HCT116 (cell line): ENCODE results near the gene ZFR2. TPM values are rescaled to one million over a fixed set of nuclear protein-coding genes. Genes with fewer than 3 reads are reported as not detected.

Source experiments
- ATAC-seq: fragments of 200-7000 bp; cut with Tn5 transposase; 2 replicates; pipeline ENCODE4 v1.9.1; 2020; ENCODE audit warnings: mild to moderate bottlenecking, moderate library complexity
- BruUV-seq: library from RNA; stranded (reverse); fragments of 400-500 nt; replicated peaks from 2 replicates; lab custom pipeline; 2021; lab: Mats Ljungman, UMichigan
- CTCF ChIA-PET: fragments of 300-600 bp; sonication (Branson Sonifier 250); formaldehyde crosslinking; loops from one replicate; lab custom pipeline; 2021; ENCODE audit warnings: antibody characterized with exemption; lab: Charles Lee
- POLR2A ChIA-PET: fragments of 300-600, 350-600 bp; sonication (Branson Sonifier 250); formaldehyde crosslinking; loops from one replicate; lab custom pipeline; 2021; ENCODE audit warnings: antibody characterized with exemption; lab: Charles Lee
- RAD21 ChIA-PET, 2 experiments: fragments of 300-600 bp; sonication (Branson Sonifier 250); formaldehyde crosslinking; loops; one replicate each; lab custom pipeline; 2023; ENCODE audit warnings: low total read pairs in 2 of 2; ENCODE audit not compliant: uncharacterized antibody in 2 of 2, unreplicated experiment in 2 of 2, low non-redundant PET in 1 of 2; lab: Charles Lee
- DNase-seq: peaks from one replicate; pipeline ENCODE4 v3.0.0-alpha.2; 2010; ENCODE audit warnings: low read depth, low spot score
- H2AFZ ChIP-seq: fragments of 200-600 bp; shearing (Covaris generic), sonication (generic); 2 replicates; pipeline ENCODE4 v1.6.1; 2017; ENCODE audit warnings: low read depth, mixed run types, mixed read lengths, antibody characterized with exemption, low read length; ENCODE audit not compliant: poor library complexity, severe bottlenecking
- H3K27ac ChIP-seq: 2 replicates; pipeline ENCODE4 v1.5.1; 2012; ENCODE audit warnings: low read depth, low read length
- H3K27me3 ChIP-seq: fragments of 200-600 bp; sonication (generic); 2 replicates; pipeline ENCODE4 v1.6.1; 2016; ENCODE audit warnings: mixed run types, low read length, mixed read lengths; ENCODE audit not compliant: insufficient read depth
- H3K36me3 ChIP-seq, 2 experiments: fragments of 200-500 bp in 1 of 2; fragments of 200-600 bp in 1 of 2; sonication (Bioruptor generic) in 1 of 2; sonication (generic) in 1 of 2; 2 replicates each; pipeline versions ENCODE4 v1.5.1 to v1.6.1; 2014 to 2016; ENCODE audit warnings: low read length in 2 of 2, inconsistent platforms in 1 of 2, mixed read lengths in 1 of 2, mixed run types in 1 of 2; ENCODE audit not compliant: insufficient read depth in 2 of 2, control insufficient read depth in 1 of 2
- H3K4me1 ChIP-seq, 2 experiments: fragments of 200-600 bp in 1 of 2; sonication (generic) in 1 of 2; 2 replicates each; pipeline versions ENCODE4 v1.5.1 to v1.6.1; 2012 to 2017; ENCODE audit warnings: low read length in 2 of 2, inconsistent platforms in 1 of 2, mild to moderate bottlenecking in 1 of 2, mixed read lengths in 1 of 2, mixed run types in 1 of 2, moderate library complexity in 1 of 2; ENCODE audit not compliant: insufficient read depth in 2 of 2, control insufficient read depth in 1 of 2
- H3K4me2 ChIP-seq: fragments of 200-600 bp; sonication (generic); 2 replicates; pipeline ENCODE4 v1.6.1; 2017; ENCODE audit warnings: mixed run types, low read length, mixed read lengths
- H3K4me3 ChIP-seq, 2 experiments: fragments of 200-600 bp in 1 of 2; sonication (generic) in 1 of 2; replicated peaks in 1 of 2; 2 replicates each; pipeline ENCODE4 v1.5.1; 2011 to 2016; ENCODE audit warnings: low read length in 2 of 2, control low read depth in 1 of 2, low read depth in 1 of 2, mild to moderate bottlenecking in 1 of 2, mixed read lengths in 1 of 2, mixed run types in 1 of 2
- H3K79me2 ChIP-seq: fragments of 200-600 bp; sonication (generic); 2 replicates; pipeline ENCODE4 v1.6.1; 2017; ENCODE audit warnings: mild to moderate bottlenecking, mixed run types, low read length, moderate library complexity, mixed read lengths; ENCODE audit not compliant: insufficient read depth
- H3K9ac ChIP-seq: fragments of 200-600 bp; sonication (generic); 2 replicates; pipeline ENCODE4 v1.6.1; 2016; ENCODE audit warnings: low read length, mixed read lengths
- H3K9me2 ChIP-seq: fragments of 200-600 bp; sonication (generic), shearing (Covaris generic); 2 replicates; pipeline ENCODE4 v1.6.1; 2017; ENCODE audit warnings: mixed run types, mild to moderate bottlenecking, moderate library complexity; ENCODE audit not compliant: insufficient read depth
- H3K9me3 ChIP-seq, 2 experiments: fragments of 200-500 bp in 1 of 2; fragments of 200-600 bp in 1 of 2; sonication (Bioruptor generic) in 1 of 2; sonication (generic) in 1 of 2; 2 replicates each; pipeline ENCODE4 v1.6.1; 2014 to 2017; ENCODE audit warnings: low read length in 2 of 2, mixed read lengths in 2 of 2, inconsistent platforms in 1 of 2, low read depth in 1 of 2, mild to moderate bottlenecking in 1 of 2, mixed run types in 1 of 2, moderate library complexity in 1 of 2; ENCODE audit not compliant: control insufficient read depth in 1 of 2, insufficient read depth in 1 of 2
- H4K20me1 ChIP-seq: fragments of 200-600 bp; sonication (generic), shearing (Covaris generic); 2 replicates; pipeline ENCODE4 v1.6.1; 2017; ENCODE audit warnings: mixed run types, mild to moderate bottlenecking, moderate library complexity; ENCODE audit not compliant: insufficient read depth
- ATF3 ChIP-seq: IDR thresholded peaks from 2 replicates; pipeline ENCODE4 v1.6.1; 2012
- CBX3 ChIP-seq: IDR thresholded peaks from 2 replicates; pipeline ENCODE4 v1.6.1; 2012; ENCODE audit warnings: low read depth
- CEBPB ChIP-seq: IDR thresholded peaks from 2 replicates; pipeline ENCODE4 v1.6.1; 2012; ENCODE audit warnings: low read depth
- ELF1 ChIP-seq: IDR thresholded peaks from 2 replicates; pipeline ENCODE4 v1.6.1; 2012; ENCODE audit warnings: low read depth, borderline replicate concordance
- EZH2 ChIP-seq: fragments of 200-600 bp; sonication (generic); IDR thresholded peaks from 2 replicates; pipeline ENCODE4 v1.6.1; 2017; ENCODE audit warnings: antibody characterized with exemption, mixed run types
- FOSL1 ChIP-seq: IDR thresholded peaks from 2 replicates; pipeline ENCODE4 v1.6.1; 2012; ENCODE audit warnings: low read depth
- JUND ChIP-seq: IDR thresholded peaks from 2 replicates; pipeline ENCODE4 v1.6.1; 2012
- POLR2A ChIP-seq: IDR thresholded peaks from 2 replicates; pipeline ENCODE4 v1.7.0; 2011; ENCODE audit warnings: borderline replicate concordance; ENCODE audit not compliant: insufficient read depth, insufficient read length; ENCODE audit errors: extremely low read depth
- RAD21 ChIP-seq: IDR thresholded peaks from 2 replicates; pipeline ENCODE4 v1.6.1; 2012; ENCODE audit warnings: low read depth, mild to moderate bottlenecking
- REST ChIP-seq: IDR thresholded peaks from 2 replicates; pipeline ENCODE4 v1.6.1; 2012; ENCODE audit warnings: low read depth
- SIN3A ChIP-seq: IDR thresholded peaks from 2 replicates; pipeline ENCODE4 v1.6.1; 2012; ENCODE audit warnings: low read depth
- SP1 ChIP-seq: IDR thresholded peaks from 2 replicates; pipeline ENCODE4 v1.6.1; 2012; ENCODE audit warnings: low read depth
- SRF ChIP-seq: IDR thresholded peaks from 2 replicates; pipeline ENCODE4 v1.6.1; 2012; ENCODE audit warnings: low read depth
- TCF7L2 ChIP-seq: IDR thresholded peaks from 2 replicates; pipeline ENCODE4 v1.7.0; 2011; ENCODE audit warnings: borderline replicate concordance, inconsistent platforms; ENCODE audit not compliant: insufficient read depth, insufficient read length; ENCODE audit errors: extremely low read depth
- ZBTB33 ChIP-seq: IDR thresholded peaks from 2 replicates; pipeline ENCODE4 v1.6.1; 2011; ENCODE audit warnings: mild to moderate bottlenecking, low read length, moderate library complexity; ENCODE audit not compliant: insufficient replicate concordance; ENCODE audit errors: extremely low read depth
- ZFX ChIP-seq: fragments of 450-650 bp; IDR thresholded peaks from 2 replicates; pipeline ENCODE4 v1.6.1; 2017
- ZNF274 ChIP-seq: fragments of 200-500 bp; sonication (Bioruptor generic); IDR thresholded peaks from 2 replicates; pipeline ENCODE4 v1.6.1; 2014; ENCODE audit warnings: mild to moderate bottlenecking, low read depth, low read length, inconsistent platforms
- intact Hi-C: fragments of 100-400 bp; cut with micrococcal nuclease; formaldehyde crosslinking; loops from 2 replicates; pipeline ENCODE4 v1.10.0; 2022
- total RNA-seq: library from RNA; stranded (reverse); gene quantifications from one replicate; pipeline ENCODE4 v1.2.1, GENCODE V29; 2021; ENCODE audit not compliant: unreplicated experiment
- TF ChIP-seq, protein P1 (sequence below): IDR thresholded peaks from 2 replicates; pipeline ENCODE4 v1.6.1; 2012

Gene ZFR2
- total RNA-seq, 1 experiment from 2014 or later = 0.34 TPM

GRCh38 chr19:3836887-3837286 is 32.0 kb downstream of the ZFR2 start:
- no peak overlapping the region for H3K27ac ChIP-seq
- ChIA-PET CTCF (no interaction called here), RAD21 (no interaction called here)
- peaks cover 0 to 10% of the 10 kb centered on the region in 2 experiments; a peak in 1 of 4 replicates for H3K9me3 ChIP-seq
- no TSS peak for BruUV-seq
- H3K27me3 ChIP-seq = no peaks in the 10 kb centered on the region
- no peak overlapping the region for H3K9ac ChIP-seq
- H3K4me3 ChIP-seq = no peak overlapping the region
- TF ChIP-seq ELF1 (no peak), EZH2 (no peak), REST (no peak), ATF3 (no peak), CEBPB (no peak), CBX3 (no peak), ZNF274 (no peak), JUND (no peak), SIN3A (no peak), SP1 (no peak), ZFX (no peak), TCF7L2 (no peak), FOSL1 (no peak), RAD21 (no peak), ZBTB33 (no peak), POLR2A (no peak), SRF (no peak)
- TF ChIP-seq, protein P1, sequence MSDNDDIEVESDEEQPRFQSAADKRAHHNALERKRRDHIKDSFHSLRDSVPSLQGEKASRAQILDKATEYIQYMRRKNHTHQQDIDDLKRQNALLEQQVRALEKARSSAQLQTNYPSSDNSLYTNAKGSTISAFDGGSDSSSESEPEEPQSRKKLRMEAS = no peak
- TF ChIP-seq, all 23 proteins: peak for 0
- DNase-seq (no peak), ATAC-seq (no peak)
- Histone ChIP-seq H2AFZ (no peak overlapping the region), H4K20me1 (no peaks in the 10 kb centered on the region), H3K4me1 (peaks cover 0 to 6% of the 10 kb centered on the region in 2 experiments; a peak in 1 of 4 replicates), H3K9me2 (no peaks in the 10 kb centered on the region), H3K4me2 (no peak overlapping the region), H3K36me3 (no peaks in the 10 kb centered on the region), H3K79me2 (no peaks in the 10 kb centered on the region)
- POLR2A ChIA-PET = no interaction called here
- intact Hi-C loops = no loop called here
